HepG2 (cell line): ENCODE data around the gene HK2.

Source experiments
- CEBPG ChIP-seq: IDR thresholded peaks from 2 replicates; pipeline ENCODE4 v1.6.1; 2016
- CEBPZ ChIP-seq: IDR thresholded peaks from 2 replicates; pipeline ENCODE4 v1.6.1; 2012; ENCODE audit warnings: low read length, improper control_type of control experiment
- CTCF ChIP-seq: sonication (generic); formaldehyde crosslinking; IDR thresholded peaks from 2 replicates; pipeline ENCODE4 v1.5.0; 2020; ENCODE audit warnings: mild to moderate bottlenecking, missing genetic modification reagents, moderate library complexity
- ETV6 ChIP-seq: sonication (generic); formaldehyde crosslinking; conservative IDR thresholded peaks from 2 replicates; pipeline ENCODE4 v1.4.0; 2020; ENCODE audit warnings: missing genetic modification reagents
- POLR2A ChIP-seq, 2 experiments: IDR thresholded peaks; 2 replicates each; pipeline ENCODE4 v1.6.1; 2011; ENCODE audit warnings: low read depth in 2 of 2, low read length in 2 of 2, mild to moderate bottlenecking in 1 of 2, moderate library complexity in 1 of 2; ENCODE audit not compliant: insufficient read depth in 1 of 2
- RERE ChIP-seq: IDR thresholded peaks from 2 replicates; pipeline ENCODE4 v1.6.1; 2016; ENCODE audit warnings: low read depth, missing genetic modification reagents, missing compliant biosample characterization
- TMF1 ChIP-seq: sonication (generic); formaldehyde crosslinking; IDR thresholded peaks from 2 replicates; pipeline ENCODE4 v1.8.1; 2022; ENCODE audit warnings: low read depth, missing genetic modification reagents
- ZFP36 ChIP-seq: fragments of 150-350 bp; IDR thresholded peaks from 2 replicates; pipeline ENCODE4 v1.6.1; 2018; ENCODE audit warnings: borderline replicate concordance, low read length, low read depth; ENCODE audit not compliant: partially characterized antibody
- ZNF33B ChIP-seq: sonication (generic); formaldehyde crosslinking; IDR thresholded peaks from 2 replicates; pipeline ENCODE4 v1.5.1; 2020; ENCODE audit warnings: mild to moderate bottlenecking, missing genetic modification reagents

- peak; percentile 20; the same call in 1 of the 2 replicates for TF ChIP-seq CTCF (CRISPR knock-in tag)
- 0 out of 2 replicates have a peak, but pooled peaks have one; percentile 12 for TF ChIP-seq RERE (CRISPR knock-in tag)
- TF ChIP-seq ZNF33B, result 0 out of 2 replicates have a peak, but pooled peaks have one; percentile 43
- no peak for TF ChIP-seq CEBPZ
- TF ChIP-seq POLR2A (IDR thresholded peaks at IDR 0.05; ENCODE audit: insufficient read depth in 1 of 2, low read depth in 2 of 2, low read length in 2 of 2), result no peak
- TF ChIP-seq ZFP36, result no peak
- TF ChIP-seq CEBPG, result 0 out of 2 replicates have a peak, but pooled peaks have one; percentile 26
- no peak for TF ChIP-seq ETV6 (CRISPR knock-in tag)
- no peak for TF ChIP-seq TMF1 (CRISPR knock-in tag)
Observed at GRCh38 chr2:74806355-74806839, 27.5 kb upstream of the HK2 start.
